Psoas muscle (tissue), 8 donors: Measurements from ENCODE around the gene MBD4. TPM values are rescaled to one million over a fixed set of nuclear protein-coding genes. Genes with fewer than 3 reads are reported as not detected.
A peak's percentile ranks its signal among the peaks of the same experiment; 100 is the strongest.
"Not testable (repeated sequence)": the region's sequence is repeated elsewhere in the genome, so short reads cannot be mapped to it uniquely, and the experiment has no call there.

Experiments
- ATAC-seq, 4 donors: fragments of 200-7000 bp; cut with Tn5 transposase; one replicate each; pipeline ENCODE4 v1.9.1; 2020; ENCODE audit warnings: moderate library complexity in 3 of 4, mild to moderate bottlenecking in 2 of 4
- DNase-seq, 2 donors: peaks; one replicate each; pipeline ENCODE4 v3.0.0-alpha.2; 2020
- H3K27ac ChIP-seq: fragments of 200-600 bp; one replicate; pipeline ENCODE4 v1.8.0; 2022
- H3K27me3 ChIP-seq, 3 donors: fragments of 200-600 bp in 1 of 3; one replicate each; pipeline versions ENCODE4 v1.6.1 to v1.8.0; 2013 to 2022; ENCODE audit warnings: low read length in 2 of 3, mild to moderate bottlenecking in 2 of 3, moderate library complexity in 1 of 3; ENCODE audit not compliant: insufficient read depth in 3 of 3
- H3K36me3 ChIP-seq, 2 donors: fragments of 200-600 bp in 1 of 2; one replicate each; pipeline versions ENCODE4 v1.6.1 to v1.8.0; 2013 to 2022; ENCODE audit warnings: low read depth in 1 of 2, mild to moderate bottlenecking in 1 of 2, moderate library complexity in 1 of 2; ENCODE audit not compliant: insufficient read depth in 1 of 2
- H3K4me1 ChIP-seq: fragments of 200-600 bp; one replicate; pipeline ENCODE4 v1.8.0; 2022
- H3K4me3 ChIP-seq: fragments of 200-600 bp; one replicate; pipeline ENCODE4 v1.8.0; 2022; ENCODE audit warnings: mild to moderate bottlenecking
- H3K9me3 ChIP-seq: fragments of 200-600 bp; one replicate; pipeline ENCODE4 v1.8.0; 2022
- CTCF ChIP-seq: fragments of 200-600 bp; IDR thresholded peaks from one replicate; pipeline ENCODE4 v1.8.0; 2022; ENCODE audit warnings: antibody characterized with exemption
- WGBS, 3 donors: extraction: QIAGEN DNeasy Blood & Tissue Kit; methylation state at CpG; one replicate each; pipeline versions ENCODE4 v1.1.6 to v1.1.7; 2013; 5-methylcytosine and 5-hydroxymethylcytosine counted together
- intact Hi-C, 2 donors: fragments of 100-400 bp; cut with DNase I; formaldehyde crosslinking; loops; one replicate each; pipeline versions ENCODE4 v1.11.0 to v1.14.2; 2022
- polyA plus RNA-seq, 3 donors: library from polyadenylated mRNA; stranded (reverse); fragments of 200-250 nt; gene quantifications; one replicate each; pipeline ENCODE4 v1.2.3, GENCODE V29; 2013
- total RNA-seq, 4 donors: library from RNA; stranded (reverse); fragmentation: NEBNext Ultra II Directional in 2 of 4; extraction: Animal tissue kit (Norgen Biotek cat#: 25700) in 2 of 4; gene quantifications; one replicate each; pipeline versions ENCODE4 v1.2.1 to v1.2.4, GENCODE V29; 2021 to 2023
- donor health status: healthy with polysubstance abuse.
- donor health status: DM: no; HTN: no; CAD: no; lungs with moderate emphysema.
- donor health status: Bipolar disorder and iron deficiency.
- donor health status: healthy.
- donor health status: DM: yes; HTN: yes; CAD: no.
- donor health status: DM: no; HTN: no; CAD: no.
- donor health status: DM: no; HTN: no; CAD: no.
- donor health status: DM: yes; HTN: yes; CAD: no.

Gene MBD4
- total and polyA plus RNA-seq, 7 donors: 16.0 to 30.4 (median 19.1) TPM

GRCh38 chr3:129399145-129399894 is 40.4 kb downstream of the MBD4 start:
- peak; percentile 91 for TF ChIP-seq CTCF
- H3K27me3 ChIP-seq: no peaks in the 10 kb centered on the region
- H3K36me3 ChIP-seq: peaks cover 0 to 14% of the 10 kb centered on the region in 2 donors
- peak overlapping the region; percentile 92 for H3K4me3 ChIP-seq
- intact Hi-C loops: no loop called here
- H3K4me1 ChIP-seq: peaks cover 12% of the 10 kb centered on the region
- WGBS, 3 donors: 0% methylated on average over 25 of the region's 25 CpGs
- peak; percentile 92 to 98 (median 94) for ATAC-seq
- DNase-seq: peak; percentile 71 to 79
- peak overlapping the region; percentile 94 for H3K27ac ChIP-seq
- H3K9me3 ChIP-seq: no peaks in the 10 kb centered on the region

DNA sequence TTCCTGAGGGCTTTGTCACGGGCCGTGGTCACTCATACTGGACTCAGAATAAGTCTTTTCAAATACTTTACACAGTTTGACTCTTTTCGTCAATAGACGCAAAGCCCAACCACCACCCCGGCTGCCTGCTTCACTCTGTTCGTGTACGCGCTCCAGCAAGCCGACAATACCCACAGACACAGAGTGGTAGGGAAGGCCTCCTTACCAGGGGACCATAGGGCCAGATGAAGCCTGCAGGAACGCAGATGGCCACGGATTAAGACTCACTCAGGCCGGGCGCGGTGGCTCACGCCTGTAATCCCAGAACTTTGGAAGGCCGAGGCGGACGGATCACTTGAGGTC is 41.0 kb downstream of the MBD4 start:
- intact Hi-C loops: no loop called here

GRCh38 chr3:129393760-129394564 is 45.8 kb downstream of the MBD4 start:
- ATAC-seq, DNase-seq, H3K4me3 ChIP-seq, H3K27ac ChIP-seq, H3K9me3 ChIP-seq, H3K27me3 ChIP-seq, intact Hi-C loops: not testable (repeated sequence)
- Histone ChIP-seq H3K36me3 (peaks cover 0 to 57% of the 10 kb centered on the region in 2 donors), H3K4me1 (peaks cover 12% of the 10 kb centered on the region)
- 69 to 81% (median 75%) methylated on average over 7 to 14 of the region's 17 CpGs for WGBS, 3 donors

More for the DNA sequence above, 41.0 kb downstream of the MBD4 start:
- peak overlapping the region; percentile 94 for H3K27ac ChIP-seq
- H3K9me3 ChIP-seq: no peaks in the 10 kb centered on the region
- H3K4me3 ChIP-seq: peak overlapping the region; percentile 92
- ATAC-seq: peak in 2 of 4 donors; percentile 39 to 48
- no peak for DNase-seq
- 0 to 1% (median 1%) methylated on average over 18 of the region's 18 CpGs for WGBS, 3 donors
- H3K4me1 ChIP-seq: peaks cover 12% of the 10 kb centered on the region
- H3K27me3 ChIP-seq: no peaks in the 10 kb centered on the region
- H3K36me3 ChIP-seq: peaks cover 0 to 14% of the 10 kb centered on the region in 2 donors
- TF ChIP-seq CTCF: no peak

- no peak for TF ChIP-seq CTCF
- DNase-seq (no peak), ATAC-seq (no peak)
- WGBS, 3 donors: 42 to 63% (median 51%) methylated on average over 6 of the region's 6 CpGs
- no peak overlapping the region for H3K4me3 ChIP-seq
- peaks cover 0 to 62% of the 10 kb centered on the region in 2 donors for H3K36me3 ChIP-seq
- no peaks in the 10 kb centered on the region for H3K27me3 ChIP-seq
- no peaks in the 10 kb centered on the region for H3K9me3 ChIP-seq
- peaks cover 9% of the 10 kb centered on the region for H3K4me1 ChIP-seq
- intact Hi-C loops: no loop called here
- no peak overlapping the region for H3K27ac ChIP-seq
These were observed 46.5 kb downstream of the MBD4 start for GRCh38 chr3:129393271-129393670.

- intact Hi-C loops, H3K9me3 ChIP-seq, ATAC-seq, H3K4me3 ChIP-seq, DNase-seq, H3K27ac ChIP-seq, H3K4me1 ChIP-seq, H3K27me3 ChIP-seq: not testable (repeated sequence)
- WGBS, 3 donors: 83 to 90% (median 84%) methylated on average over 8 of the region's 8 CpGs
- H3K36me3 ChIP-seq: peaks cover 0 to 71% of the 10 kb centered on the region in 2 donors
These were observed 47.5 kb downstream of the MBD4 start for GRCh38 chr3:129392106-129392887.

- DNase-seq, H3K27me3 ChIP-seq, intact Hi-C loops, H3K27ac ChIP-seq, H3K9me3 ChIP-seq, H3K4me1 ChIP-seq, ATAC-seq, H3K4me3 ChIP-seq: not testable (repeated sequence)
- 78 to 80% (median 80%) methylated on average over 3 to 4 of the region's 4 CpGs for WGBS, 3 donors
- H3K36me3 ChIP-seq: peaks cover 0 to 71% of the 10 kb centered on the region in 2 donors
These were observed 48.2 kb downstream of the MBD4 start for GRCh38 chr3:129391583-129391982.
